ENCODE results near the gene FARS2. TPM values are rescaled to one million over a fixed set of nuclear protein-coding genes. Genes with fewer than 3 reads are reported as not detected.

Gene FARS2
- total RNA-seq, 1 experiment from 2014 or later: 15.0 TPM

- H3K27ac Mint-ChIP-seq: no peak overlapping the region
- no peak for DNase-seq (ENCODE audit: low spot score)
- H3K27me3 Mint-ChIP-seq (ENCODE audit: low read depth): no peaks in the 10 kb centered on the region
- H3K36me3 Mint-ChIP-seq: no peaks in the 10 kb centered on the region
- no peaks in the 10 kb centered on the region for H3K9me3 Mint-ChIP-seq
- ChIA-PET CTCF (interaction anchor here (1.4 kb wide), 1 partner anchor 141 kb away, joined by 6 read pairs; no protein-coding TSS in a partner anchor), POLR2A (no interaction called here)
- TF ChIP-seq SMAD4 (CRISPR knock-in tag; IDR thresholded peaks at IDR 0.05) (no peak), PRRX2 (CRISPR knock-in tag; IDR thresholded peaks at IDR 0.05) (no peak), CREB1 (CRISPR knock-in tag; IDR thresholded peaks at IDR 0.05) (no peak), ESRRA (CRISPR knock-in tag; IDR thresholded peaks at IDR 0.05; ENCODE audit: borderline replicate concordance) (no peak), TP53 (CRISPR knock-in tag; IDR thresholded peaks at IDR 0.05) (no peak), ZNF219 (CRISPR knock-in tag; IDR thresholded peaks at IDR 0.05; ENCODE audit: borderline replicate concordance) (no peak), ETV6 (CRISPR knock-in tag; IDR thresholded peaks at IDR 0.05) (no peak), HMGXB4 (CRISPR knock-in tag; IDR thresholded peaks at IDR 0.05) (no peak), CTCF (IDR thresholded peaks at IDR 0.05) (no peak)
- TF ChIP-seq, protein P1, sequence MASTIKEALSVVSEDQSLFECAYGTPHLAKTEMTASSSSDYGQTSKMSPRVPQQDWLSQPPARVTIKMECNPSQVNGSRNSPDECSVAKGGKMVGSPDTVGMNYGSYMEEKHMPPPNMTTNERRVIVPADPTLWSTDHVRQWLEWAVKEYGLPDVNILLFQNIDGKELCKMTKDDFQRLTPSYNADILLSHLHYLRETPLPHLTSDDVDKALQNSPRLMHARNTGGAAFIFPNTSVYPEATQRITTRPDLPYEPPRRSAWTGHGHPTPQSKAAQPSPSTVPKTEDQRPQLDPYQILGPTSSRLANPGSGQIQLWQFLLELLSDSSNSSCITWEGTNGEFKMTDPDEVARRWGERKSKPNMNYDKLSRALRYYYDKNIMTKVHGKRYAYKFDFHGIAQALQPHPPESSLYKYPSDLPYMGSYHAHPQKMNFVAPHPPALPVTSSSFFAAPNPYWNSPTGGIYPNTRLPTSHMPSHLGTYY (CRISPR knock-in tag; IDR thresholded peaks at IDR 0.05): no peak
- TF ChIP-seq, protein P2, sequence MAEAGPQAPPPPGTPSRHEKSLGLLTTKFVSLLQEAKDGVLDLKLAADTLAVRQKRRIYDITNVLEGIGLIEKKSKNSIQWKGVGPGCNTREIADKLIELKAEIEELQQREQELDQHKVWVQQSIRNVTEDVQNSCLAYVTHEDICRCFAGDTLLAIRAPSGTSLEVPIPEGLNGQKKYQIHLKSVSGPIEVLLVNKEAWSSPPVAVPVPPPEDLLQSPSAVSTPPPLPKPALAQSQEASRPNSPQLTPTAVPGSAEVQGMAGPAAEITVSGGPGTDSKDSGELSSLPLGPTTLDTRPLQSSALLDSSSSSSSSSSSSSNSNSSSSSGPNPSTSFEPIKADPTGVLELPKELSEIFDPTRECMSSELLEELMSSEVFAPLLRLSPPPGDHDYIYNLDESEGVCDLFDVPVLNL (CRISPR knock-in tag; IDR thresholded peaks at IDR 0.05; ENCODE audit: borderline replicate concordance, low read depth): no peak
- ATAC-seq: peak; percentile 61
- H3K4me1 Mint-ChIP-seq: peaks cover 11% of the 10 kb centered on the region
- H3K4me3 Mint-ChIP-seq: no peak overlapping the region
These were observed 23.8 kb downstream of the FARS2 start for GRCh38 chr6:5285081-5285480.

DNA sequence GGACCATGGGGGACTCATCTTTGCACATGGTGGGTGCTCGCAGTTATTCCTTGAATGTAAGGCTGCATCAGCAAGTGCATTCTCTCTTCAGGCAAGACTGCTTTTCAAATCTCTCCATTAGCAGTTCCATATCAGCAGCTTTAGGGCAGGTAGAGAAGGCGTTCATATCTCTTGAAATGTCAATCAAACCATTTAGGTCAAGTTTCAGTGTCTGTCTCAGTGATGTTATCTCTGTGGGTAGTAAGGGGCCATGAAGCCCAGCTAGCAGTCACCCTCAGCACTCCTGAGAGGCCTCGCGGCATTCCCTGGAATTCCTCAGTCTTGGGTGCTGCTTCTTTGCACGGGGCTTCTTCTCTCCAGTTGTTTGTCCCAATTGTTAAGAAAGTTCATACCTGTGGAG is 24.2 kb downstream of the FARS2 start:
- TF ChIP-seq OVOL2 (CRISPR knock-in tag; IDR thresholded peaks at IDR 0.05; ENCODE audit: borderline replicate concordance) (no peak), CDX4 (CRISPR knock-in tag; IDR thresholded peaks at IDR 0.05; ENCODE audit: borderline replicate concordance) (no peak), SP1 (CRISPR knock-in tag; conservative IDR thresholded peaks at IDR 0.05) (no peak), PRRX2 (CRISPR knock-in tag; IDR thresholded peaks at IDR 0.05) (no peak), SMAD3 (CRISPR knock-in tag; IDR thresholded peaks at IDR 0.05; ENCODE audit: borderline replicate concordance) (no peak), TCF7 (CRISPR knock-in tag; IDR thresholded peaks at IDR 0.05; ENCODE audit: low read depth) (no peak), CBFB (CRISPR knock-in tag; IDR thresholded peaks at IDR 0.05; ENCODE audit: low read depth) (no peak), ATF1 (CRISPR knock-in tag; IDR thresholded peaks at IDR 0.05) (no peak), JUN (CRISPR knock-in tag; IDR thresholded peaks at IDR 0.05) (no peak)
- TF ChIP-seq, protein P2 (CRISPR knock-in tag; IDR thresholded peaks at IDR 0.05; ENCODE audit: borderline replicate concordance, low read depth): no peak
- H3K27ac Mint-ChIP-seq: no peak overlapping the region
- H3K27me3 Mint-ChIP-seq (ENCODE audit: low read depth): no peaks in the 10 kb centered on the region
- H3K9me3 Mint-ChIP-seq: no peaks in the 10 kb centered on the region
- peaks cover 11% of the 10 kb centered on the region for H3K4me1 Mint-ChIP-seq
- no peak overlapping the region for H3K4me3 Mint-ChIP-seq
- ChIA-PET POLR2A (no interaction called here), CTCF (interaction anchor here (1.4 kb wide), 1 partner anchor 142 kb away, joined by 6 read pairs; no protein-coding TSS in a partner anchor)
- no peak for DNase-seq (ENCODE audit: low spot score)
- H3K36me3 Mint-ChIP-seq: no peaks in the 10 kb centered on the region
- ATAC-seq: no peak

Data from WTC11 (cell line).